Hepatic stellate cell (primary cell): ENCODE results near the gene KCNQ5.
A peak's percentile ranks its signal among the peaks of the same experiment; 100 is the strongest.

Experiments used
- DNase-seq: peaks from one replicate; pipeline ENCODE4 v3.0.0; 2011; ENCODE audit warnings: low spot score

The KCNQ5 gene

DNA sequence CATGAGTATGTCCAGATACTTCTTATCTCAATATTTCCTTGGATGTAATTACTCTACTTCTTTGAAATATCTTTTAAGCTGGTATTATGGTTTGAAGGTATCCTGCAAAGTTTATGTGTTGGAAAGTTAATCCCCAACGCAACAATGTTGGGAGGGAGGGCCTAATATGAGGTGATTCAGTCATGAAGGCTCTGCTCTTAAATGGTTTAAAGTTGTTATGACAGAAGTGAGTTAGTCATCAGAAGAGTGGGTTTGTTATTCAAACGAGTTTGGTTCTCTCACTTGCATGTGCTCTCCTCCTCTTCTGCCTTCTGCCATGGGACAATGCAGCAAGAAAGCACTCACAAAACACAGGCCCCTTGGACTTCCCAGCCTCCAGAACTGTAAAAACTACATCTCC is 176.3 kb downstream of the KCNQ5 start:
- DNase-seq, result peak; percentile 4

- no peak for DNase-seq
Observed at GRCh38 chr6:72809746-72810379, 188.0 kb downstream of the KCNQ5 start.

DNA sequence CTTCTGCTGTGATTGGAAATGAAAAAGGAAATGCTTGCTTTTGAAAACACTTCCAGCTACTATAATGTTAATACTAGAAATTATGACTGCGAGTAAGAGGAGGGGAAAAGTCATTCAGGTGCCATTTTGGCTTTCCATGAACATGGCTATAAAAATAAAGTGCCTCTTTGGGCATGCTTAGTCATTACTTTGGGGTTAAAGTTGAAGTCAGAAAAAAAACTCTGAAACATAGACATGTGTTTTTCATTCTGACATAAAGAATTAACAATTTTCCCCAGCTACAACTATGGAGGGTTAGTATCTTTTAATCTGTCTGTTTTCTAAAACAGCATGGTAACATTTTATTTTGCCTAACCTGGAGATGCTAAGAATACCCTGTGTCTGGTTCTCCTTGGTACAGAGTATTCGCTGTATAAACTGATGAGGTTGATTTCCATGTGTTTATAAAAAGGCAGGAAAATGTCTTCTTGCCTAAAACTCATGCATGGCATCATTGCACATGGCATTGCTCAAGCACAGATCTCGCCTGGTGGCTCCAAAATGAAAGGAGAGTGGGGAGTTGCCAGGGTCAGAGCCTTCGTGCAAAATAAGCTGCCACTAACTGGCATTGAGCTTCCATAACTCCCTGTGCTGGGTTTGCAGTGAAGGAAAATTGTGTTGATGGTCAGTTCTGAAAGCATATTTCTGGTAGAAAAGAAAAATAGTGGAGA is 188.9 kb downstream of the KCNQ5 start:
- DNase-seq, result no peak

DNA sequence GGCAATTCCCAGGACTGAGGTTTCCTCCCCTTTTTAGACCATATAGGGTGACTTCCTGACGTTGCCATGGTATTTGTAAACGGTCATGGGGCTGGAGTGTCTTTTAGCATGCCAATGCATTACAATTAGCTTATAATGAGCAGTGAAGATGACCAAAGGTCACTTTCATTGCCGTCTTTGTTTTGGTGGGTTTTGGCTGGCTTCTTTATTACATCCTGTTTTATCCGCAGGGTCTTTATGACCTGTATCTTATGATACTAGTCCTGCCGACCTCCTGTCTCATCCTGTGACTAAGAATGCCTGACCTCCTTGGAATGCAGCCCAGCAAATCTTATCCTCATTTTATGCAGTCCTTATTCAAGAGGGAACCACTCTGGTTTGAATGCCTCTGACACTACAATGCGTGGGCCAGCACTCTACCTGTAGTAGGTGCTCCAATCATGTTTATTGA is 190.1 kb downstream of the KCNQ5 start:
- no peak for DNase-seq

GRCh38 chr6:72813807-72814596 is 192.1 kb downstream of the KCNQ5 start:
- no peak for DNase-seq

DNA sequence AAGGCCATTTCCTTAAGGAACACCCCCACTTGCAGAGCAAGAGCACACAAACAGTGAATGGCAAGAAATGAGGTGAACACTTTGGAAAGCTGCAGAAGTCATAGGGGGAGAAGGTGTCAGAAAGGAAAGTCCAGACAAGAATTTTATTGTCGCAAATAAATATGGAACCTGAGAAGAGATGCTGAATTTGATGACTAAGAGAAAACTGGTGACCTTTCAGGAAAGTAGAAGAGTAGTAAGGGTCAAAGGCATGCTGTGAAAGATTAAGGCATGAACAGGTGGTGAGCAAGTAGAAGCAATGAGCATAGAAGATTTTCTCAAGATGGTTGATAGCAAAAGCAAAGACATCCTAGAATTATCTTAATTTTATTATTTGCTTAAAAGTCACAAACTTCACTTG is 194.2 kb downstream of the KCNQ5 start:
- no peak for DNase-seq

GRCh38 chr6:72817208-72817607 is 195.3 kb downstream of the KCNQ5 start:
- DNase-seq, result no peak

GRCh38 chr6:72819609-72820008 is 197.7 kb downstream of the KCNQ5 start:
- no peak for DNase-seq

GRCh38 chr6:72820153-72820552 is 198.3 kb downstream of the KCNQ5 start:
- DNase-seq, result no peak

DNA sequence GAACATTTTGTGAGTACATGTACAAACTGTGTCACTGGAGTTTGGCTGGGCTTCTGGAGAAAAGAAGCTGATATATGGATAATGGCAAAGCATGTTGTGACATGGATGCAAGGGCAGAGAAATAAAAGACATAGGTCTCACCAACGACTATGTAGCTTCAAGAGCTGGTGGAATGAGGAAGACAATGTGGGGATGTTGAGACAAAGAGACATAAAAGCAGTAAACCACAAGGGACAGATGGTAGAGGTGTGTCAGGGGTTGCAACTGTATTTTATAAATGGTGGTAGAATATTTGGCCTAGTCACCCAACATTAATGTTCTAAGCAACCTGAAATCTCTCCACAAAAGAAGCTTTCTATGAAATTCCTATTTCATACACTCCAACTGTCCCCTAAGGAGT is 199.0 kb downstream of the KCNQ5 start:
- no peak for DNase-seq

GRCh38 chr6:72822023-72822422 is 200.2 kb downstream of the KCNQ5 start:
- no peak for DNase-seq

DNA sequence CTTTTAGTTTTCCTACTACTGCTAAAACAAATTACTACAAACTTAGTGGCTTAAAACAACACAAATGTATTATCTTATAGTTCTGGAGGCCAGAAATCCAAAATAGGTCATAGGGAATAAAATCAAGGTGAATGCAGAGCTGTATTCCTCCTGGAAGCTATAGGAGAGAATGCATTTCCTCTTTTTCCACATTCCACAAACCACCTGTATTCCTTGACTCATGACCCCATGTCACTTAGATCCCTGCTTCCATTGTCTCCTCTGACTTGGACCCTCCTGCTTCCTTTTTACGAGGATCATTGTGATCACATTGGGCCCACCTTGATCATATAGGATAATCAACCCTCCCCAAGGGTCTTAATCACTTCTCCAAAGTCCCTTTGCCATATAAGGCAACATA is 200.8 kb downstream of the KCNQ5 start:
- no peak for DNase-seq

- DNase-seq, result no peak
Observed at GRCh38 chr6:72824833-72825232, 203.0 kb downstream of the KCNQ5 start.

GRCh38 chr6:72825315-72825911 is 203.5 kb downstream of the KCNQ5 start:
- peak; percentile 5 for DNase-seq

DNA sequence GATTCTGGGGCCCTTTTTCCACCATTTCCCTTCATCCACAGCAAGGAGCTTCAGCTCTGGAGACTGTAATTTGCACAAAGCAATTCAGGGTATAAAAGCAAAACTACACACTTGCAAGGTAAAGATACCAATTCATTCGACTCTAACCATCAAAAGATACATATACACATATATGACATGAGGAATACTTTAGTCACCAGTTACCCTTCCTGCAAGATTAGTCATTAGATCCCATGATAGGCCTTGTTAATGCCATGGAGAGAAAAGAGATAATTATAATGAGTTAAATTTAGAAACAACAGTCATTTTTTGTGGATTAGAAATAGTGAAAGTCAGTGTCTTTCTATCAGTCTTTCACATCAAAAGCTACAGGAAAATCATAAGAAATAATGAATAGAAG is 204.2 kb downstream of the KCNQ5 start:
- no peak for DNase-seq

GRCh38 chr6:72826744-72827438 is 205.0 kb downstream of the KCNQ5 start:
- DNase-seq, result no peak

DNA sequence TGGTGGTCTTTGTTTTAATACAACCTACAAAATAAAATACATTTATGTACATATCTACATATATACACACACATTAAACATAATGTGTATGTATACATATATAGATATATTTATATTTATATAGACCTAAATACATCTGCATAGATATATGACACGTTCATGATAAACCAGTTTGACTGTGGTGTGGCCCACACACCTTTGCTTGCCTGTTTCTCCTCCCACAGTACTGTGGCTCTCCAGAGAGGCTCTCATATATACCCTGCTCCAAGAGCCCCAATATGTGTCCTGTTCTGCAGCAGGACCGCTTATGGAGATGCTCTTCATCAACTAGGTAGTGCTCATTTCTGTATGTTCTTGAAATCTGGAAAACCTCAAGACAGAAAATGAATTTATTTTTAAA is 207.0 kb downstream of the KCNQ5 start:
- DNase-seq, result no peak

- no peak for DNase-seq
Observed at GRCh38 chr6:72832271-72832670, 210.4 kb downstream of the KCNQ5 start.

DNA sequence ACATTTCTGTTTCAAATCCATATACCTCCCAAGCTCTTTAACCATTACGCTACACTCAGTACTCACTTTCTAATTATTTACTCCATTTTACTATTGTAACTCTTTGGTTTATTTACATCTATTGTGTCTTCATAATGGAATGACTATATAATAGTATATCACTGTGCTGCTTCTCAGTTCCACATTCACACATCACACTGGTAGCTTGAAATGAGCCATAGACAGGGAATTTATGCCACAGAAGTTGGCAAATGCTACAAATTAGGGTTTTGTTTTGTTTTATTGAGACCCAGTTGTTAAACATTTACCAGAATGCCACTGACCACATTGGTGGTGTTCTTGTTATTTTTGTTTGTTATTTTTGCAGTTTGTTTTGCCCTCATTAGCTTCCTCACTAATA is 213.9 kb downstream of the KCNQ5 start:
- DNase-seq, result no peak

GRCh38 chr6:72836971-72837370 is 215.1 kb downstream of the KCNQ5 start:
- no peak for DNase-seq

DNA sequence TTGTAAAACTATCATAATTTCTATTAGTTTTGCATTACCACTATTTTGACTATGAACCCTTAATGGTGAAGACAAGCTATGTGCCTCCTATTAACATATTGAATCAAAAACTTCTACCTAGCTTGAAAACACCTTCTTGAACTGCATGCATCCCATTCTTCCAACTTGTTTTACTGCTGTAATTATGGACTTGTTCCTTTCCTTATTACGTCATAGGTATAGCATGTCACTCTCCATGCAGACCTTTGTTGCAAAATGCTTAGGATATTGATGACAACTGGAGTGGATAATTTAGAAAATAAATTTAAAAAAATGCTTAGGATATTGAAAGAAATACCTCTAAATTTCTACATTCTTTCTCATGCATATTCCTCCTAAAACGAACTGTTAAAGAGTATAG is 219.3 kb downstream of the KCNQ5 start:
- no peak for DNase-seq

- DNase-seq, result no peak
Observed at GRCh38 chr6:72842140-72842539, 220.3 kb downstream of the KCNQ5 start.
